Uterus (tissue), 4 donors: ENCODE measurements around the gene BCAS3. TPM values are rescaled to one million over a fixed set of nuclear protein-coding genes. Genes with fewer than 3 reads are reported as not detected.

Experiments used
- DNase-seq, 2 donors: peaks; one replicate each; pipeline ENCODE4 v3.0.0-alpha.2; 2019 to 2020
- H3K27ac ChIP-seq, 2 donors: fragments of 200-600 bp; sonication (generic); 1 replicate in 1 of 2; 2 replicates in 1 of 2; pipeline ENCODE4 v1.5.1; 2016 to 2018
- H3K27me3 ChIP-seq, 2 donors: fragments of 200-600 bp; sonication (generic); one replicate each; pipeline ENCODE4 v1.5.1; 2018 to 2019; ENCODE audit warnings: control low read depth in 1 of 2
- H3K36me3 ChIP-seq, 2 donors: fragments of 200-600 bp; sonication (generic); one replicate each; pipeline ENCODE4 v1.5.1; 2019; ENCODE audit warnings: control low read depth in 1 of 2
- H3K4me1 ChIP-seq, 2 donors: fragments of 200-600 bp; sonication (generic); one replicate each; pipeline ENCODE4 v1.5.1; 2018 to 2019; ENCODE audit warnings: control low read depth in 1 of 2
- H3K4me3 ChIP-seq, 2 donors: fragments of 200-600 bp; sonication (generic); 1 replicate in 1 of 2; 2 replicates in 1 of 2; pipeline ENCODE4 v1.5.1; 2018 to 2019; ENCODE audit warnings: mild to moderate bottlenecking in 1 of 2
- H3K9me3 ChIP-seq, 2 donors: fragments of 200-600 bp; sonication (generic); one replicate each; pipeline ENCODE4 v1.5.1; 2019; ENCODE audit warnings: control low read depth in 1 of 2
- CTCF ChIP-seq, 4 experiments: fragments of 200-600 bp in 2 of 4; fragments of 450-650 bp in 2 of 4; sonication (generic) in 2 of 4; IDR thresholded peaks; one replicate each; pipeline ENCODE4 v1.5.1; 2016 to 2019; ENCODE audit warnings: antibody characterized with exemption in 4 of 4, mild to moderate bottlenecking in 2 of 4, moderate library complexity in 1 of 4
- POLR2A ChIP-seq, 2 donors: fragments of 450-650 bp; IDR thresholded peaks; one replicate each; pipeline ENCODE4 v1.6.1; 2016; ENCODE audit warnings: antibody characterized with exemption in 2 of 2, mild to moderate bottlenecking in 1 of 2, moderate library complexity in 1 of 2
- intact Hi-C: fragments of 100-400 bp; cut with DNase I; formaldehyde crosslinking; loops from one replicate; pipeline ENCODE4 v1.15.1; 2023; ENCODE audit warnings: low total_unique reads
- total RNA-seq, 4 donors: library from RNA; depleted of rRNA in 3 of 4; stranded (reverse); fragments of >200 nt in 3 of 4; gene quantifications; one replicate each; pipeline versions ENCODE4 v1.1.0 to v1.2.4, GENCODE V29; 2014 to 2023
- donor health status: DM: yes; HTN: yes; CAD: no.

BCAS3 gene
- total RNA-seq, 4 donors from 2014 or later, result 42.6 to 147 (median 83.7) TPM

- H3K27ac ChIP-seq, result peak overlapping the region; percentile 7 to 21
- DNase-seq, result no peak
- H3K4me3 ChIP-seq, result no peak overlapping the region
Measured at GRCh38 chr17:61380217-61380835, 702.7 kb downstream of the BCAS3 start.

GRCh38 chr17:61380836-61381525 lies 703.3 kb downstream of the BCAS3 start:
- DNase-seq, result no peak
- intact Hi-C loops, result no loop called here
- H3K27ac ChIP-seq, result no peak overlapping the region

More at GRCh38 chr17:61380217-61380835, 702.7 kb downstream of the BCAS3 start:
- TF ChIP-seq POLR2A (IDR thresholded peaks at IDR 0.05) (no peak), CTCF (IDR thresholded peaks at IDR 0.05) (no peak)
- intact Hi-C loops, result no loop called here
- no peaks in the 10 kb centered on the region for H3K4me1 ChIP-seq
- H3K36me3 ChIP-seq, result no peaks in the 10 kb centered on the region
- H3K27me3 ChIP-seq, result no peaks in the 10 kb centered on the region
- H3K9me3 ChIP-seq, result no peaks in the 10 kb centered on the region

GRCh38 chr17:61381537-61381936 lies 703.9 kb downstream of the BCAS3 start:
- H3K36me3 ChIP-seq, result no peaks in the 10 kb centered on the region
- TF ChIP-seq POLR2A (IDR thresholded peaks at IDR 0.05), result no peak
- no peak for DNase-seq
- H3K27me3 ChIP-seq, result no peaks in the 10 kb centered on the region
- H3K9me3 ChIP-seq, result no peaks in the 10 kb centered on the region
- H3K4me1 ChIP-seq, result no peaks in the 10 kb centered on the region
- intact Hi-C loops, result no loop called here
- no peak overlapping the region for H3K27ac ChIP-seq
- H3K4me3 ChIP-seq, result no peak overlapping the region

More at GRCh38 chr17:61380836-61381525, 703.3 kb downstream of the BCAS3 start:
- H3K27me3 ChIP-seq, result no peaks in the 10 kb centered on the region
- H3K9me3 ChIP-seq, result no peaks in the 10 kb centered on the region
- H3K36me3 ChIP-seq, result no peaks in the 10 kb centered on the region
- no peak overlapping the region for H3K4me3 ChIP-seq
- no peaks in the 10 kb centered on the region for H3K4me1 ChIP-seq
- no peak for TF ChIP-seq CTCF (IDR thresholded peaks at IDR 0.05)
- no peak for TF ChIP-seq POLR2A (IDR thresholded peaks at IDR 0.05)

- no peaks in the 10 kb centered on the region for H3K27me3 ChIP-seq
- intact Hi-C loops, result no loop called here
- TF ChIP-seq POLR2A (IDR thresholded peaks at IDR 0.05) (no peak), CTCF (IDR thresholded peaks at IDR 0.05) (no peak)
- no peaks in the 10 kb centered on the region for H3K36me3 ChIP-seq
- DNase-seq, result no peak
- no peaks in the 10 kb centered on the region for H3K4me1 ChIP-seq
- H3K27ac ChIP-seq, result no peak overlapping the region
- H3K4me3 ChIP-seq, result no peak overlapping the region
- H3K9me3 ChIP-seq, result no peaks in the 10 kb centered on the region
Measured at GRCh38 chr17:61382796-61383688, 705.4 kb downstream of the BCAS3 start.

- intact Hi-C loops, result no loop called here
- Histone ChIP-seq H3K27me3 (no peaks in the 10 kb centered on the region), H3K27ac (no peak overlapping the region)
Measured at GRCh38 chr17:61383689-61384201, 706.1 kb downstream of the BCAS3 start.

More at GRCh38 chr17:61383689-61384201, 706.1 kb downstream of the BCAS3 start:
- Histone ChIP-seq H3K4me3 (no peak overlapping the region), H3K36me3 (no peaks in the 10 kb centered on the region), H3K9me3 (no peaks in the 10 kb centered on the region), H3K4me1 (no peaks in the 10 kb centered on the region)
- DNase-seq, result no peak
- no peak for TF ChIP-seq CTCF (IDR thresholded peaks at IDR 0.05)
- no peak for TF ChIP-seq POLR2A (IDR thresholded peaks at IDR 0.05)
